ENCODE data around the gene PRRC2C. TPM values are rescaled to one million over a fixed set of nuclear protein-coding genes. Genes with fewer than 3 reads are reported as not detected.
A peak's percentile ranks its signal among the peaks of the same experiment; 100 is the strongest.

PRRC2C gene
- total RNA-seq, 4 donors from 2014 or later: 61.7 to 125 (median 94.9) TPM

GRCh38 chr1:171487038-171487437 is 1.7 kb downstream of the PRRC2C start:
- in situ Hi-C loops (cut with MboI; ENCODE audit: low pct_ligation_motif_present in 1 of 4, low pct_unique_long_range_greater_than_20kb in 1 of 4, low sequenced_read_pairs in 3 of 4) (no loop called here), intact Hi-C loops (cut with DNase I; ENCODE audit: low total_unique reads) (no loop called here)
- no peaks in the 10 kb centered on the region for H3K9me3 ChIP-seq
- TF ChIP-seq POLR2A (IDR thresholded peaks at IDR 0.05) (no peak), POLR2AphosphoS5 (IDR thresholded peaks at IDR 0.05) (no peak), CTCF (IDR thresholded peaks at IDR 0.05) (no peak), EP300 (IDR thresholded peaks at IDR 0.05; ENCODE audit: low read depth) (no peak)
- H3K27me3 ChIP-seq: no peaks in the 10 kb centered on the region
- peak overlapping the region in 3 of 4 donors; percentile 98 to 99 (median 99) for H3K27ac ChIP-seq
- H3K36me3 ChIP-seq: peaks cover 0 to 3% (median 0%) of the 10 kb centered on the region in 4 donors
- no peak for DNase-seq
- H3K4me3 ChIP-seq: peak overlapping the region in 1 of 4 donors; percentile 85
- H3K4me1 ChIP-seq: peaks cover 19 to 54% (median 36%) of the 10 kb centered on the region in 4 donors

DNA sequence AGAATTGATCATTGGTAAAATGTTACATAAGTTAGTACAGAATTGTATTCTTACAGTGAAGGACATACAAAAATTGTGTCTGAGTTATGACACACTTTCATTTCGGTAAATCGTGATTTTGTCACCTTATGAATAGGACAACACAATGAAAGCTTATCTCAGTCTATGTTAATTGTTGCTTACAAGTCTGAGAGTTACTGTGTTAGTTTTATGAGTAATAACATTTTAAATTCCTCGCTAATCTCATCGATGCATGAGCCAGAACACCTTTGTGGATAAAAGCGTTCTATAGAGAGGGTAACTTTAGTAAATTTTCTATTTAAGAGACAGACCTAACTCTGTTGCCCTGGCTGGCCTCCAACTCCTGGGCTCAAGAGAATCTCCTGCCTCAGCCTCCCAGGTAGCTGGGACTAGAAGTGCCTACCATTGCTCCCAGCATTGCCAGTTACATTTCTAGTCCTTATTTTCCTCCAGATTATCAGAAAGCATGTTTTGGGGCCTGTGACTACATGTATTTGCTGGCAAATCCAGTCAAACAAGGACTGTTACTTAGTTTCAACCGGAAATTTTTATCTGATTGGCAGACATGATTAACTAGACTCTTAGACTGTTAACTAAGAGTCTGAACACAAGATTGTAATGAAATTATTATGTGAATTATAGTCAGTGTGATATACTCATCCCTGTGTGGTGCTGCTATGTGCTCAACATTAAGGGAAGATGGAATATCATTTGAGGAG is 3.0 kb downstream of the PRRC2C start:
- Histone ChIP-seq H3K4me1 (peaks cover 23 to 67% (median 44%) of the 10 kb centered on the region in 4 donors), H3K4me3 (no peak overlapping the region), H3K36me3 (peaks cover 0 to 3% (median 0%) of the 10 kb centered on the region in 4 donors), H3K27me3 (no peaks in the 10 kb centered on the region), H3K9me3 (no peaks in the 10 kb centered on the region), H3K27ac (no peak overlapping the region)
- TF ChIP-seq POLR2A (IDR thresholded peaks at IDR 0.05): no peak
- TF ChIP-seq POLR2AphosphoS5 (IDR thresholded peaks at IDR 0.05): no peak
- no peak for TF ChIP-seq EP300 (IDR thresholded peaks at IDR 0.05; ENCODE audit: low read depth)
- TF ChIP-seq CTCF (IDR thresholded peaks at IDR 0.05): no peak
- intact Hi-C loops (cut with DNase I; ENCODE audit: low total_unique reads) (no loop called here), in situ Hi-C loops (cut with MboI; ENCODE audit: low pct_ligation_motif_present in 1 of 4, low pct_unique_long_range_greater_than_20kb in 1 of 4, low sequenced_read_pairs in 3 of 4) (no loop called here)
- no peak for DNase-seq
- WGBS, 2 donors (ENCODE audit: low coverage in 1 of 2): 45 to 56% methylated on average over 6 of the region's 6 CpGs

GRCh38 chr1:171494076-171494475 is 8.7 kb downstream of the PRRC2C start:
- intact Hi-C loops (cut with DNase I; ENCODE audit: low total_unique reads) (no loop called here), in situ Hi-C loops (cut with MboI; ENCODE audit: low pct_ligation_motif_present in 1 of 4, low pct_unique_long_range_greater_than_20kb in 1 of 4, low sequenced_read_pairs in 3 of 4) (no loop called here)
- H3K27me3 ChIP-seq: no peaks in the 10 kb centered on the region
- WGBS, 2 donors (ENCODE audit: low coverage in 1 of 2): 66 to 67% methylated on average over 3 of the region's 3 CpGs
- H3K9me3 ChIP-seq: no peaks in the 10 kb centered on the region
- no peak overlapping the region for H3K27ac ChIP-seq
- DNase-seq: no peak
- H3K4me3 ChIP-seq: no peak overlapping the region
- peaks cover 0 to 3% (median 0%) of the 10 kb centered on the region in 4 donors for H3K36me3 ChIP-seq
- peaks cover 4 to 80% (median 35%) of the 10 kb centered on the region in 4 donors for H3K4me1 ChIP-seq
- no peak for TF ChIP-seq EP300 (IDR thresholded peaks at IDR 0.05; ENCODE audit: low read depth)
- no peak for TF ChIP-seq POLR2AphosphoS5 (IDR thresholded peaks at IDR 0.05)
- TF ChIP-seq POLR2A (IDR thresholded peaks at IDR 0.05): no peak
- no peak for TF ChIP-seq CTCF (IDR thresholded peaks at IDR 0.05)

DNA sequence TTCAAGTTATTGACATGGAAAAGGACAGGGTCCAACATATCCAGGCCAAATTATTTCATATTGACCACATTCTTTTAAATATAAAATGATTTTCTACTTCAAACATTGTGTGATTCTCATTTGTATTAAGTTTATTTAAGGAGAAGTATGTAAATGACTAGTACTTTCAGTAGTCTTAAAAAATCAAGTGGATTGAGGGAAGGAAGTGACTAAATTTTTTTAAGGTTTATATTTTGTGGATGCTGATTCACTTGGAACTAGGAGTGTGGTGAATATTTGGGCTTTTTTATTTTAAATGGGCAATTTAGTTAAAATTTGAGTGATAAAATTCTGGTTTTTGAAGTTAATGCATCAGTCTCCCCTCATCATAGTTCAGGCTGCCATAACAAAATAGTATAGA is 10.1 kb downstream of the PRRC2C start:
- TF ChIP-seq POLR2AphosphoS5 (IDR thresholded peaks at IDR 0.05): no peak
- TF ChIP-seq EP300 (IDR thresholded peaks at IDR 0.05; ENCODE audit: low read depth): no peak
- TF ChIP-seq CTCF (IDR thresholded peaks at IDR 0.05): no peak
- TF ChIP-seq POLR2A (IDR thresholded peaks at IDR 0.05): no peak
- Histone ChIP-seq H3K9me3 (no peaks in the 10 kb centered on the region), H3K4me1 (peaks cover 4 to 73% (median 29%) of the 10 kb centered on the region in 4 donors), H3K27me3 (no peaks in the 10 kb centered on the region), H3K4me3 (no peak overlapping the region), H3K36me3 (peaks cover 0 to 3% (median 0%) of the 10 kb centered on the region in 4 donors), H3K27ac (no peak overlapping the region)
- intact Hi-C loops (cut with DNase I; ENCODE audit: low total_unique reads) (no loop called here), in situ Hi-C loops (cut with MboI; ENCODE audit: low pct_ligation_motif_present in 1 of 4, low pct_unique_long_range_greater_than_20kb in 1 of 4, low sequenced_read_pairs in 3 of 4) (no loop called here)
- DNase-seq: no peak
